GM12892 (cell line): ENCODE data around the gene COLEC12.

Experiments used
- POLR2A ChIP-seq: IDR thresholded peaks from 2 replicates; pipeline ENCODE4 v1.6.1; 2011; ENCODE audit warnings: low read depth, low read length, control low read depth
- TAF1 ChIP-seq: IDR thresholded peaks from 2 replicates; pipeline ENCODE4 v1.6.1; 2011; ENCODE audit warnings: low read depth, mild to moderate bottlenecking, control low read depth, low read length, borderline replicate concordance

DNA sequence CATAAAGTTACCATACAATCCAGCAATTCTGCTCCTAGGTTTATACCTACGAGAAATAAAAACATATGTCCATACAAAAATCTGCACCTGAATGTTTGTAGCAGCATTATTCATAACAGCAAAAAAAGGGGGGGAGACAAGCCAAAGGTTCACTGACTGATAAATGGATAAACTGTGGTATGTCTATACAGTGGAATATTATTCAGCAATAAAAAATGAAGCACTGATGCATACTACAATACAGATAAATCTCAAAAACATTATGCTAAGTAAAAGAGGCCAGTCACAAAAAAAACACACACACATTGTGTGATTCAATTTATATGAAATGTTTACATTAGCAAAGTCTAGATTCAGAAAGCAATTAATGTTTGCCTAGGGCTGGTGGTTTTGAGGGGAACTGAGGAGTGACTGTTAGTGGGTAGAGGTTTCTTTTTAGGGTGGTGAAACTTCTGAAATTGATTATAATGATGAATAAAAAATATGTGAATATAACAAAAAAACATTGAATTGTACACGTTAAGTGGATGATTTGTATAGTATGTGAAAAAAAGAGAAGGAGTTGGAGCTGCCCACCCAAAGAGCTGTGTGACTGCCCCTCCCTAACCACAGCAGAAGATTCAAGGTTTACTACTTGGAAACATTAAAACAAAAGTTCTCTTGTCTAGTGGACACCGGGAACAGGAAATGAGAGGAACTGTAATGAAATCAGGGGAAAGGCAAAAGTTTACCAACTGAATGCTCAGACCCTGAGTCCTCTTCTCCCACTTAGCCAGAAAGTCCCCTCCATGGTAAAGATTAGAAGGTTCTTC lies 13.4 kb downstream of the COLEC12 start:
- no peak for TF ChIP-seq POLR2A
- TF ChIP-seq TAF1: no peak
